HG03095 (cell line): ENCODE data around the gene EFNA4.

Experiments used
- ATAC-seq: cut with Tn5 transposase; IDR thresholded peaks from one replicate; pipeline ENCODE4 v1.9.1; 2021; ENCODE audit warnings: moderate library complexity; ENCODE audit not compliant: unreplicated experiment

The EFNA4 gene

GRCh38 chr1:155085504-155086127 is 22.1 kb downstream of the EFNA4 start:
- ATAC-seq, result no peak

GRCh38 chr1:155086128-155086741 is 22.7 kb downstream of the EFNA4 start:
- ATAC-seq, result no peak

DNA sequence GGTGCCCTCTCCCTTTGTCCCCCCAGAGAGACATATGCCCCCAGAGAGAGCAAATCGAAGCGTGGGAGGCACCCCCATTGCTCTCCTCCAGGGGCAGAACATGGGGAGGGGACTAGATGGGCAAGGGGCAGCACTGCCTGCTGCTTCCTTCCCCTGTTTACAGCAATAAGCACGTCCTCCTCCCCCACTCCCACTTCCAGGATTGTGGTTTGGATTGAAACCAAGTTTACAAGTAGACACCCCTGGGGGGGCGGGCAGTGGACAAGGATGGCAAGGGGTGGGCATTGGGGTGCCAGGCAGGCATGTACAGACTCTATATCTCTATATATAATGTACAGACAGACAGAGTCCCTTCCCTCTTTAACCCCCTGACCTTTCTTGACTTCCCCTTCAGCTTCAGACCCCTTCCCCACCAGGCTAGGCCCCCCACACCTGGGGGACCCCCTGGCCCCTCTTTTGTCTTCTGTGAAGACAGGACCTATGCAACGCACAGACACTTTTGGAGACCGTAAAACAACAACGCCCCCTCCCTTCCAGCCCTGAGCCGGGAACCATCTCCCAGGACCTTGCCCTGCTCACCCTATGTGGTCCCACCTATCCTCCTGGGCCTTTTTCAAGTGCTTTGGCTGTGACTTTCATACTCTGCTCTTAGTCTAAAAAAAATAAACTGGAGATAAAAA is 23.5 kb downstream of the EFNA4 start:
- ATAC-seq, result no peak

DNA sequence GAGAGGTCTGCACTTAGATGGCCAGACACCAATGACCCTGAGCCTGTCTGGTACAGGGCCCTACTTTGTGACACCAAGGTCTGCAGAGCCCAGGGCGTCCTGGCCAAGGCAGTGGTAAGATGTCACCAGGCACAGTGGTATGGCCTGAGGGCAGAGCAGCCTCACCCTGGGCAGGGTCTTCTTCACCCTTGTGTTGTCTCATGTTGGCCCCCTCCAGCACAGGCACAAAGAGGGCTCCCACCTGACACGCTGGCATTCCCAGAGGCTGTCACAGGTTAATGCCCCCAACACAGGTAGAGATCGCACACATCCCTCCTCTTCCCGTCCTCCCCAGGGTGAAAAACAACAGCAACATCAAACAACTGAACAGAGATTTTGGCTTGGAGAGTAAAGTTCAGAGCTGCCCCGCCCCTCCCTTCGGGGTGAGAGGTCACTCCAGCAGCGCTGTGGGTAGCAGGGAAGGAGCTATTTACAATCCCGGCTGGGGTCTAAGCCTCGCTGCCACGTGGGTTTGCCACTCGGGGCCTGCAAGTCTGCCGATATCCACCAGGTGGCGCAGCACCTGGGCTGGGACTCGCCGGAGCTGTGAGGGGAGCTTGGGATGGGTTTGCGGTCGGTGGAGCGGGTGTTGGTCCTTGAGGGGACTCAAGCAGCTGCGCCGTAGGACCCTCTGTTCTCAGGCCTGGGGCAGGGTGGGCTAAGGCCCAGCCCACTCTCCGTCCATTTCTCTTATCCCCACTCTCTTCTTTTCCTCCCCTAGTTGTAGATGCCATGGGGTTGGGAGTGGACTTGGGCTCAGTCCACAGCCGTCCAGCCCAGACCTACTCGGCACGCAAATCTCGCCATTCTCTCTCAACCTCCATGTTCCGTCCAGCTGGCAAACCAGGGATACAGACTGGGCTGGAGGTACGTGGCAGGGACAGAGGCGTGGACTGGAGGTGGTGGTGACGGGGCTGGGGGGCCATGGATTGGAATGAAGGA is 27.8 kb downstream of the EFNA4 start:
- ATAC-seq, result no peak

GRCh38 chr1:155092131-155092530 is 28.6 kb downstream of the EFNA4 start:
- no peak for ATAC-seq

- ATAC-seq, result no peak
Observed at GRCh38 chr1:155092641-155093040, 29.1 kb downstream of the EFNA4 start.

- ATAC-seq, result no peak
Observed at GRCh38 chr1:155093911-155094621, 30.5 kb downstream of the EFNA4 start.

DNA sequence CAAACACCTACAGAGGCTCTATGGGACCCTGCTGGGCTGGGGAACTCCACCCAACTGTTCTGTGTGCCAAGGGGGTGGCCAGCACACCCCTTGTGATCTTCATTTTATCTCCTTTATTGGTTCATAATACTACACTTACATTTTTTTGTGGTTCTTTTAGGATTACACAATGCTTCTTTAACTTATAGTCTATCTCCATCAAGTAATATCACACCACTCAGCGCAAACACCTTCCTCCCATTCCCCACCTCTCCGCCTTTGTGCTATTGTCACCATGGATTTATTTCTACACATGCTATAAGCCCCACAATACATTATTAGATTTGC is 31.0 kb downstream of the EFNA4 start:
- no peak for ATAC-seq

DNA sequence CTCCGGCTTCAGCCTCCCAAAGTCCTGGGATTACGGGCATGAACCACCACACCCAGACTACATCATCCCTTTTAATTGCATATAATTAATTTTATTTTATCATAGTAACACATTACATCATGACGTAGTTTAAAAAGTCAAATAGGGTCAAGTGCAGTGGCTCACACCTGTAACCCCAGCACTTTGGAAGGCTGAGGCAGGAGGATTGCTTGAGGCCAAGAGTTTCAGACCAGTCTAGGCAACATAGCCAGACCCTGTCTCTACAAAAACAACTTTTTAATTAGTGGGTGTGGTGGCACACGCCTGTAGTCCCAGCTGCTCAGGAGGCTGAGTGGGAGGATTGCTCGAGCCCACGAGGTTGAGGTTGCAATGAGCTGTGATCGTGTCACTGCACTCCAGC is 35.8 kb downstream of the EFNA4 start:
- ATAC-seq, result no peak

- no peak for ATAC-seq
Observed at GRCh38 chr1:155103325-155103724, 39.8 kb downstream of the EFNA4 start.

DNA sequence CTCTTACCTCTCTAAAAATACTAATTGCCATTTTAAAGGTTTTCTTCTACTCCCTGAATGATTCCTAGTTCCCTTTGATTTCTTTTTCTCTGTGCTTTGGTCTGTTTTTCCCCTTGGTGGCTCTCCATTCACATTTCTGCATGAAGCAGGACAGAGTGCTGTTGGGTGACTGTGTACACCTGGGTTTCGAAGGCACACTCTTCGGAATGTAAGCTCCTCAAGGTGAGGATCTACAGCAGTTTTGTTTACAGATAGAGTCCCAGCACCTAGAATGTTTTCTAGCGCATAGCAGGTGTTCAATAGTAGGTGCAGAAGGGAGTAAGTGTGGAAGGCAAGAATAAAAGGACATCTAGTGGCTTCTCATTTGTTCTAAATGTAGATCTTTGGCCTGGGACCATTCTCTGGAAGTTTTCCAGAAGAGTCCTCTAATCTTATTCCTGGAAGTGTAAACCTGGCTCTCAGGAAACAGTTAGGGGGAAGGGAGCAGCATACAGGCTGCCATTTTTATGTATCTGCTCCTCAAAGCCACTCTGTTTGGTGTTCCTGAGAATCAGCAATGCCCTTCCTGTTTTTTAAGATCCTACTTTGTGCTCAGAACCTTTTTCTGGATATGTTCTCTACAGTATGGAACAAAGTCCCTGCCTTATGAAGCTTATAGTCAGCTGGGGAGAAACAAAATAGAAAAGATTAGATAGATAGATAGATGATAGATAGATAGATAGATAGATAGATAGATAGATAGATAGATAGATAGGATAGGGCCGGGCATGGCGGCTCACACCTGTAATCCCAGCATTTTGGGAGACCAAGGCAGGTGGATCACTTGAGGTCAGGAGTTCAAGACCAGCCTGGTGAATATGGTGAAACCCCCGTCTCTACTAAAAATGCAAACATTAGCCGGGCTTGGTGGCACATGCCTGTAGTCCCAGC is 41.3 kb downstream of the EFNA4 start:
- ATAC-seq, result no peak

DNA sequence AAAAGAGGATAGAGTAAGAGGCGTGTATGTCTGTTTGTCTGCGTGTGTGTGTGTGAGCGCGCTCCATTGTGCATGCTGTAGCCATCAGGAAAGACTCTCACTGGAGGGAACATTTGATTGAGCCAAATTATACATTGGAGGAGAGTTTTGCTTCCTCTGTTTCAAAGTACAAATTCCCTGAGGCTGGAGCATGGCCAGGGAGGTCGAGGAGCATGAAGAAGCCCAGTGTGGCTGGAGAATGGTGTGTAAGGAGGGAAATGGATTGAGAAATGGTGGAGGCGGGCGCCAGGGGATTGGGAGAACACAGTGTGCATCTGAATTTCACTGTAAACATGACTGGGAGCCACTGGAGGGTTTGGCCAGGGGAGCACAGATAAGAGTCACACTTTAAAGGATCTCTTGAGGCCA is 42.1 kb downstream of the EFNA4 start:
- ATAC-seq, result no peak

GRCh38 chr1:155106862-155107261 is 43.3 kb downstream of the EFNA4 start:
- ATAC-seq, result no peak

DNA sequence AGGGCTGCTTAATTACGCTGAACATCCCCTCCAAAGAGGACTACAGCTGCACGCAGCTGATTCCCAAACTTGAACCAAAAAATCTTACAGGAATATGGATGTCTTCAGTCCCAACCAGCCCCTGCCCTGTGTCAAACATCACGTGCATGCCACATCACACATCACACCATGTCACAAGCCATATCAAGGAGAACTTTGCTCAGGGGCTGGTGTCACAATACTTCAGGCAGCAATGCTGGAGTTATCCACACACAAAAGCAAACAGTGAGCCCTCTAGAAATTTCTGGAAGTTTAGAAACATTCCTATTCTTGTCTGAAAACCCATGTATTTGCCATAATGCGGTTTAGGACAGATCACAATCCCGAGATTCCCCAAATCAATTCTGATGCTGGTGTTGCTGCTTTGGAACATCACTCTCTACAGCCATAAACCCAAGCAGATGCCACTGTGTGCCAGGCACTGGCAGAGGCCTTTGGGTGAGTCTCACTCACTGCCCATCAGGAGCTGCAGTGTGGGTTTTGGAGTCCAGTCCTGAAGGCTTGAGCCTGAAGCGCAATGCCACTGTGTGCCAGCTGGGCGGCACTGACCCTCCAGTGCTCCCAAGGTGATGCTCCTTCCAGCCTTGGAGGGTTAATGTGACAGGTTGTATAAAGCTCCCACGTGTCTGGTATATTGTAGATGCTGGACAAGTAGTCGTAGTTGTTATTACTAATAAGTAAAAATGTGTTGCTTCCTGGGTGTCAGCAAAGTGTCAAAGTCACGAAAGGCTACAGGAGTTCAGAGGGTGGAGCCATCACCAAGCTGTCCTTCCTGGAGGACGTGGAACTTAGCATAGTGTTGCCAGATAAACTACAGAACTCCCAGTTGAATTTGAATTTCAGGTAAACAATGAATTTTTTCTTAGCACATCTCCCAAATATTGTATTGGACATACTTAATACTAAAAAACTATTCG is 44.0 kb downstream of the EFNA4 start:
- no peak for ATAC-seq

- ATAC-seq, result no peak
Observed at GRCh38 chr1:155108296-155108695, 44.8 kb downstream of the EFNA4 start.

GRCh38 chr1:155110381-155110780 is 46.8 kb downstream of the EFNA4 start:
- ATAC-seq, result no peak

DNA sequence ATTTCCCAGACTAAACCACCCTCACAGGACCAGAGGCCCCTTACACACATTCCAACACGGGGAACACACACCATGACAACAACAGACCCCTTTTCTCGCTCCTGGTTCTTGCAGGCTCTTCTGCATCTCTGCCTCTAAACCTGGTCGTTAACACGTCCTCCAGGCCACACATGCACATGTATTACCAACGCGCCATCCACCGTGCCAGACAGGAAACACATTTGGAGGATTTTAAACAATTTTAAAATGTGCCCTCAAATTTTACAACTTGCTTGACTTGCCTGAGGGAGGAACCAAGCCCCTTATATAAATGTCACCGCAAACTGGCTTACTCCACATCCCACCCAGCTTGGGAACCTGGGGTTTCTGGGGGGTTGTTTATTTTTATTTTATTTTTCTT is 47.3 kb downstream of the EFNA4 start:
- ATAC-seq, result no peak

GRCh38 chr1:155113450-155113980 is 50.0 kb downstream of the EFNA4 start:
- no peak for ATAC-seq
